Caki2 (cell line): ENCODE data around the gene GLMN. TPM values are rescaled to one million over a fixed set of nuclear protein-coding genes. Genes with fewer than 3 reads are reported as not detected.
"Not testable (repeated sequence)": the region's sequence is repeated elsewhere in the genome, so short reads cannot be mapped to it uniquely, and the experiment has no call there.

Source experiments
- DNase-seq: peaks from one replicate; pipeline ENCODE4 v3.0.0-alpha.2; 2015; ENCODE audit warnings: low read depth
- in situ Hi-C: cut with HindIII; loops from 2 replicates; pipeline ENCODE4 v1.10.0; 2016; ENCODE audit warnings: low sequenced_read_pairs, low pct_unique_long_range_greater_than_20kb, mixed read lengths
- total RNA-seq: library from RNA; depleted of rRNA; stranded (reverse); fragments of >200 nt; shearing (Covaris generic); gene quantifications from 2 replicates; pipeline ENCODE4 v1.2.3, GENCODE V29; 2014; ENCODE audit warnings: low replicate concordance

GLMN gene
- total RNA-seq, 1 experiment from 2014 or later, result 5.5 TPM

- no peak for DNase-seq
- in situ Hi-C loops, result no loop called here
These were observed 9.2 kb upstream of the GLMN start for GRCh38 chr1:92307980-92308379.

- in situ Hi-C loops, result no loop called here
- no peak for DNase-seq
These were observed 7.2 kb upstream of the GLMN start for GRCh38 chr1:92306020-92306419.

- in situ Hi-C loops, result no loop called here
- DNase-seq, result no peak
These were observed 2.2 kb upstream of the GLMN start for GRCh38 chr1:92301021-92301420.

GRCh38 chr1:92299477-92300150 lies 827 bp upstream of the GLMN start:
- DNase-seq, result no peak
- in situ Hi-C loops, result no loop called here

- in situ Hi-C loops, result no loop called here
- no peak for DNase-seq
These were observed 594 bp downstream of the GLMN start for GRCh38 chr1:92298213-92298572.

GRCh38 chr1:92291372-92291999 lies 7.3 kb downstream of the GLMN start:
- in situ Hi-C loops, result no loop called here
- peak; percentile 35 for DNase-seq

GRCh38 chr1:92281411-92281810 lies 17.4 kb downstream of the GLMN start:
- in situ Hi-C loops, DNase-seq: not testable (repeated sequence)

GRCh38 chr1:92279781-92280180 lies 19.0 kb downstream of the GLMN start:
- DNase-seq, in situ Hi-C loops: not testable (repeated sequence)

- no peak for DNase-seq
- in situ Hi-C loops, result no loop called here
These were observed 21.6 kb downstream of the GLMN start for GRCh38 chr1:92277105-92277723.

GRCh38 chr1:92276082-92276481 lies 22.7 kb downstream of the GLMN start:
- in situ Hi-C loops, result no loop called here
- DNase-seq, result no peak

- in situ Hi-C loops, result no loop called here
- no peak for DNase-seq
These were observed 23.8 kb downstream of the GLMN start for GRCh38 chr1:92274939-92275338.

GRCh38 chr1:92273039-92273438 lies 25.7 kb downstream of the GLMN start:
- no peak for DNase-seq
- in situ Hi-C loops, result no loop called here

- in situ Hi-C loops, result no loop called here
- DNase-seq, result no peak
These were observed 36.3 kb downstream of the GLMN start for GRCh38 chr1:92262516-92262915.

- no peak for DNase-seq
- in situ Hi-C loops, result no loop called here
These were observed 39.4 kb downstream of the GLMN start for GRCh38 chr1:92259350-92259749.

- DNase-seq, in situ Hi-C loops: not testable (repeated sequence)
These were observed 44.1 kb downstream of the GLMN start for GRCh38 chr1:92254714-92255113.

GRCh38 chr1:92244376-92244775 lies 54.4 kb downstream of the GLMN start:
- in situ Hi-C loops, result no loop called here
- no peak for DNase-seq

- DNase-seq, result no peak
- in situ Hi-C loops, result no loop called here
These were observed 58.8 kb downstream of the GLMN start for GRCh38 chr1:92240034-92240433.

GRCh38 chr1:92230736-92231135 lies 68.1 kb downstream of the GLMN start:
- in situ Hi-C loops, result no loop called here
- DNase-seq, result no peak

GRCh38 chr1:92228401-92228800 lies 70.4 kb downstream of the GLMN start:
- in situ Hi-C loops, result no loop called here

GRCh38 chr1:92219028-92219427 lies 79.8 kb downstream of the GLMN start:
- in situ Hi-C loops, result no loop called here
- no peak for DNase-seq

More at GRCh38 chr1:92228401-92228800, 70.4 kb downstream of the GLMN start:
- DNase-seq, result no peak
